CD4-positive, alpha-beta T cell treated with Interleukin-1 beta for 1 hour (primary cell): ENCODE data around the gene SLFN12L.
"Not testable (repeated sequence)": the region's sequence is repeated elsewhere in the genome, so short reads cannot be mapped to it uniquely, and the experiment has no call there.

ENCODE experiments used
- DNase-seq, 2 donors: peaks; one replicate each; pipeline ENCODE4 v3.0.0-alpha.2; 2020 to 2022

Gene SLFN12L

DNA sequence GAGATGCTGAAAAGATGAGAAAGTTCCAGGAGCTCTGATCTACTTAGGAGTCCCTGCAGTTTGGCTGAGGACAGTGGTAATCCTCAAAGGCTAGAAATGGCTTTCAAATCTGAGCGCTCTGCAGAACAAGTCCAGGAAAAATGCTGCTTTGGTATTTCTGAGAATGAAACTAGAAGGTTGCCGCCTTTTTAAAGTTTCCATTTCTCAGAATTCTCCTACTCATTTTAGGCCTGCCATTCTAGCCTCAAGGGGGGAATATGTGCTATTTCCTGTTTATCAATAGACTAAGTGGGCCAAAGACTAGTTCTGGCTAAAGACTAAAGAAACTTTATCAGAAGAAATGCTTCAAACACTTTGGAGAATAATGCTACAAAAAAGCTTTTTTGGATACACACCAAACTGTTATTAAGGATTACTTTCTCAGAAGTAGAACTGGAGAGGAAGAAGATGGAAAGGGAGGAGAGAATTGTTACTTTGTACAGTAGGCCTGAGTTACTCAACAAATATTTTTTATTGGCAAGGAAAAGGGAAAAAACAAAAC, at the start of gene SLFN12L:
TSS of gene SLFN12L (minus strand) at position 78 of the 541 bp plus-strand sequence. CDS start 15,314 bp downstream, outside the sequence.
- DNase-seq = peak in 1 of 2 donors; percentile 62

DNA sequence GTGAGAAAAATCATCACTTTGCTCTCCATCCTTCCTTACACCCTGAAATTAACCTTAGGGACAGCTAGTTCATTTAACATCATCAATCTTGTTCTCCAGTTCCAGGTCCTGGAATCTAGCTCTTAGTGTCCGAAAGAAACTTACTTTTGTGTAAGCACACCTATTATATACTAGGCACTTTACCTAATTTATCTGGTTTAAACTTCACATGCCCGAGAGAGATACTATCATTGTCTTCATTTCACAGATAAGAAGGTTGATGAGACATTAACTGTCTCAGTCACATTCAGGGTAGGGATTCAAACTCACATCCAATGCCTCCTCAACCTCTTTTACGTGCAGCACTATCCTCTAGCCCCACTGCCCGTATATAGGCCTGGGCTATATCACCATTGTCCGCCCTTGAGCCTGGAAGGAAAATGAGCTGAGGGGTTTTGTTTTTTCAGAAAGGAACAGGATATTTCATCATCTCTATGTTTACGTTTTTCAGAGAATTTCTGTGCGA, 49.1 kb upstream of the SLFN12L start:
- no peak for DNase-seq

DNA sequence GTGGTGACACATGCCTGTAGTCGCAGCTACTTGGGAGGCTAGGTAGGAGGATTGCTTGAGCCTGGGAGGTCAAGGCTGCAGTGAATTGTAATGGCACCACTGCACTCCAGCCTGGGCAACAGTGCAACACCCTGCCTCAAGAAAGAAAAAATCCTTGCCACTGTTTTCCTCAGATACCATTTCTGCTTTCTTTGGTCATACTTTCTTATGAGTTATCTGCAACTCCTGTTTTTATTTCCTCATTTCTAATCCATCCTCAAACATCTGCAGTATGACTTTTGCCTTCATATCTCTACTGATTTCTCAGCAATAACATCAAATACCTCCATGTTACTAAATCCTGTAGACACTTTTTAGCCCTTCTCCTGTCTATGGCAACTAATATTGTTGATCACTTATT, 46.6 kb upstream of the SLFN12L start:
- DNase-seq = no peak

DNA sequence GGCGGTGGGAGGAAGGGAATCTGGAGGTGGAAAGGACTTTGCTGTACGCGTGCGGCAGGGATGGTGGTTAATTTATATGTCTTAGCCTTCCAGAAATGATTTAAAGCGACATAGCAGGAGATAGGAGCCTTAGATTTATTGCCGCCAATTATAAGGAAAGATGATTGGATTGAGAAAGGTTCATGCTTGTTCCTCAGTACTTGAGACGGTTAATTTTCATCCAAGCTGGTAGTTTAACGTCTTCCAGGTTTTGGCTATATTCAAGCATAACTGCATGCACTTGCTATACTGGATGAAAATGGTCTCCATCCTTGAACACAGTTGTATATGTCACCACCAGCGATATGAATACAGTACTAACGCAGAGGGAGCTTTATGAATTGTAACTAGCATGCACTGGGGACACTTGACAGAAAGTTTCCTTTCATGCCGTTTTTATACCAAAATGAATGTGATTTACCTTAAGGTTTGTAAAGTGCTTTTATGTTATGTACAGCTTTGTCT, 41.5 kb upstream of the SLFN12L start:
- no peak for DNase-seq

DNA sequence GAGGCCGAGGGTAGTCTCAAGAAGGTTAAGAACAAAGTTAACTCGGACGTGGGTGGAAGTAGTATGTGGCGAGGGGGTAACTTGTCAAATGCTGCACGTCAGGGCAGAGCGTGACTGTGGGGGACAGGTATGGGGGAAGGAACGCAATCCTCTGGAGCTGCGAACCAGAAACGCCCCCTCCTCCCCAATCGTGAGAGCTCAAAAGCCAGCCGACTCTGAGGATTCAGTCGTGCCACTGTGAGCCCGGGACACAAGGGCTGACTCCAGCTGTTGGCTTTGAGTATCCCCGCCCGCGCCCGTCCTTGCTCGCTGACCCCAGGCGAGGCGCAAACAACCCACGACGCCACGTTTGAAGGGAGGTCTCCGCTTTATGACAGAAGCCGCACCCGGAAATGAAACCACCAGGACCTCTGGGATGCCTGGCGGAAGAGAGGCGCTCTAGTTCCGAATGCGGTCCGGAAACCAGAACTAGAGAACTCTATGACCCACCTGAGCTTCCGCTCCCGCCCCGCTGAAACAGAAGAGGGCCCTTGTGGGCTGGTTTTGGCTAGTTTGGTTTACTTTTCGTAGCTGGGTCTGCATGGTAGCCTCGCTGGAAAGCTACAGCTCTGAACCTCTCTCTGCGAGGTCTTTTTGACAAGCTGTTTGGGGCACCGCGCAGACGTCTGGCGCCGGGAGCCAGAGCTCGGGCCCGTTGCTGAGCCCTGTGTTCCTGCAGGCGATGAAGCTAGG, 40.9 kb upstream of the SLFN12L start, which contains the start of gene PEX12:
TSS of gene PEX12 (minus strand) at position 375 of the 732 bp plus-strand sequence. CDS start 550 bp downstream, outside the sequence.
- DNase-seq = peak; percentile 91 to 92

DNA sequence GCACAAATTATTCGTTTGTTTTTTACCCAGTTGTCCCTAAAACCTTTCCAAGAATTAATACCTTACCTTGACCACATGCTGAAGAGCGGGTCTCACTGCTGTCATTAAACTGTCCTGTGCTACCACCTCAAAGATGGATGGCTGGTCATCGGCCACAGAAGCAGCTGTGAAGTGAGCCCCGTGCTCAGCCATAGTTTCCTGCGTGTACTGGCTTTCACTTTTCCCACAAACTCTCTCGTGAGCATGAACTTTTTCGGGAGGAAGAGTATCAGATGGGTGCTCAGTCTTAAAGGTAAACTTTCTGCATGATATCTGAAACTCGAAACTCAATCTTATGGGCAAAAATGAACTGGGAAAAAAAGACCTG, 40.3 kb upstream of the SLFN12L start:
- no peak for DNase-seq

DNA sequence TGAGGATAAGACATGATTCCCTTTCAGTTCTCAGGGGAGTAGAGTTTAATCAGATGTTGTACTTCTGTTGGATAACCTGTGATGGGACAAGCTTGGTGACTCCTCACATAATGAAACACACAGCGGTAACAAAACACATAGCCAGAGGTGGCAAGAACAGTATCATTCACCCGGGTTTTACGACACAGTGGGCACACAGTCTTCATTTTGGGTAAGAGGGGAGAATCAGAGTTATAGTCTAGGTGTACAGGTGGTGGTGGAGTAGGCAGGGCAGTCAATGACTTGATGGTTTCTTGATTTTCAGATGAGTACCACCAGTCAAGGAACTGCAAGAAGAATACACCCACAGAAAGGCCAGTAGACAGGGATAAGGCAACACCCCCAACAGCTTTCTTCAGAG, 38.3 kb upstream of the SLFN12L start:
- DNase-seq = no peak

DNA sequence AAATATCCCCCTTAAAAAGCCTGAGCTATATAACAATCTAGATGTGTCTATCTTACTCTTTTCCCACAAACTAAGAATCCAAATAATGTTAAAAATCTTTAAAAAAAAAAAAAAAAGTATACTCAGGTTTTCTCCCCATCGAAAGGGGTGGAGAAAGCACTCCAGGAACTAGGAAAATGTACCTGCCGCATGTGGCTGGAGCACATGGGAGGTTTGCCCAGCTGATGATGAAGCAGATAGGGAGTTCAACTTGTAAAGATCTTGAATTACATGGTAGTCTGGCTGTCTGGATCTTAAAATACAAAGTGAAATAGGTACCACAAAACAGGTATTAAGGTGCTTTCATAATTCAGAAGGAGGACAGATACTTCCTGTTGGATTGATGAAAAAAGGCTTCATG, 31.9 kb upstream of the SLFN12L start:
- DNase-seq = no peak

DNA sequence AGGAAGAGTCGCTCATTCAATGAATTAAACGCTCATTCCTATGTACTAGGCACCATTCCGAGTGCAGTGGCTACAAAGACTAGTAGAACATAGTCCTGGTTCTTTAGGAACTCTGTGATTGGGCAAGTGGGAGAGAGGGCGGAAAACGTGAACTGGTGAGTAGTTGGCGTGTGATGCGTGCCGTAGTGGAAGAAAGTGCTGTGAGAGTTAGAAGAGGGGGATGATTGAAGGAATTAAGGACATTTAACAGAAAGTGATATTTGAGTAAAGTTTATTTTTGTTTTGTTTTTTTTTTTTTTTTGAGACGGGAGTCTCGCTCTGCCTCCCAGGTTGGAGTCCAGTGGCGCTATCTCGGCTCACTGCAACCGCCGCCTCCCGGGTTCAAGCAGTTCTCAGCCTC, 31.1 kb upstream of the SLFN12L start:
- peak; percentile 10 to 36 for DNase-seq

DNA sequence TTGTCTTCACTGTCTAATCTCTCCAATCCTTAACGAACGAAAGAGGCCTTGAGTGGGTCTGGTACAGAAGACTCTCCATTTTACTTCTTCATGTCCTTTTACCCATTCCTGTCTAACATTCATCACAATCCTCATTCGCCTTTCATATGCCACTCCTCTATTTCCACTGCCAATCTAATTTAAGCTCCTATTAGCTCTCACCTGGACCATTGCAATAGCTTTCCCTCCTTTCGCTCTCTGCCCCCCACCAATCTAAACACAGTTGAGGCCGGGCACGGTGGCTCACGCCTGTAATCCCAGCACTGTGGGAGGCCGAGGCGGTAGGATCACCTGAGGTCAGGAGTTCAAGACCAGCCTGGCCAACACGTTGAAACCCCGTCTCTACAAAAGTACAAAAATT, 29.5 kb upstream of the SLFN12L start:
- DNase-seq = no peak

DNA sequence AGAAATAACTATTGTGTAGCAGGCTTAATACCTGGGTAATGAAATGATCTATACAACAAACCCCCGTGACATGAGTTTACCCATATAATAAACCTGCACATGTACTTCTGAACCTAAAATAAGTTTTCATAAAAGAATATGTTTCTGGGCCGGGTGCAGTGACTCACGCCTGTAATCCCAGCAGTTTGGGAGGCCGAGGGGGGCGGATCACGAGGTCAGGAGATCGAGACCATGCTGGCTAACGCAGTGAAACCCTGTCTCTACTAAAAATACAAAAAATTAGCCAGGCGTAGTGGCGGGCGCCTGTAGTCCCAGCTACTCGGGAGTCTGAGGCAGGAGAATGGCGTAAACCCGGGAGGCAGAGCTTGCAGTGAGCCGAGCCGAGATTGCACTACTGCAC, 25.7 kb upstream of the SLFN12L start:
- DNase-seq = not testable (repeated sequence)

DNA sequence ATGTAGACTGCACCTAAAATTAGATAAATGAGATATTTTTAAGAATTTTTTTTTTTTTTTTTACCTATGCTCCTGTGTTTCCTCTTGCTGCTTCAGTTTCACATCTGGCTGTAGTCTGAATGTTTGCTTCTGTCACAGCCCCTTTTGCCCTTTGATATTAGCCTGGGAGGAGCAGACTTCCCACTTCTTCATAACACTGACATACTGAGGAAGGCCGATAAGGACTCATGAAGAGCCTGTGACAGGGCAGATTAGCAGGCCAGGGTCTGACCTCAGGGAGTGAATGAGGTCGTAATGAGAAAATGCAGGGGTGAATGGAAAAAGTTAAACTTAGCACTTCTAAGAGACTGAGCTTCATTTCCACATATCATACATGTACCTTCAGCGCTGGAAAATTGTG, 23.2 kb upstream of the SLFN12L start, which contains the start of gene SLFN14:
TSS of gene SLFN14 (minus strand) at position 117 of the 400 bp plus-strand sequence. CDS start 2,757 bp downstream, outside the sequence.
- DNase-seq = no peak

DNA sequence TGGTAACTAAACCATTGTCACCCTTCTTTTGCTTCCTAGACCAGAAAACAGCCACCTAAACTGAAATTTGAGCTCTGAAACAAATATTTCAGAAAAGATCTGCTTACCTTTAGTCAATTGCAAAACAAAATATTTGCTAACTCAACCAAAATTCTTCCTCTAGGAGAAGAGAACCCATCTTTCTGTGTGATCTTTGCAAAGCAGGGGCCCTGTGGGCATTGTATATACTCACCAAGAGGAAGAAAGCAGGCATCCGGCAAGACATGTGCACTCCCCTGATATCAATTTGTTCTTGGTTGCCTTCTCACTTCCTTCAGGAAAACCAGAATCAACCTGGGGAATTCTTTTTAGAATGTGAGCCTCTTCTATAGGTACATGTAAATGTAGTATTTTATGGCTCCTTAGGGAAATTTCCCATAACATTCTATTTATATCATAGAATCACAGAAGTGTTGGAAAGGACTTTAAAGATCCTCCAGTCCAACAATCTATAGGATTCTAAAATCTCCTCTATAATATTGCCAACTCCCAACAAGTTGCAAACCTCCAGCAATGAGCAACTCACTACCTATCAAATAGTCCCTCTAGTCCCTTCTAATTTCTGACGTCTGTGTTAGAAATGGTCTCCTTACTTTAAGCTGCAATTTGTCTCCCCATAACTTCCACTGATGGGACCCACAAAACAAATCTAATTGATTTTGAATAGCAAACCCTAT, 22.2 kb upstream of the SLFN12L start:
- no peak for DNase-seq

DNA sequence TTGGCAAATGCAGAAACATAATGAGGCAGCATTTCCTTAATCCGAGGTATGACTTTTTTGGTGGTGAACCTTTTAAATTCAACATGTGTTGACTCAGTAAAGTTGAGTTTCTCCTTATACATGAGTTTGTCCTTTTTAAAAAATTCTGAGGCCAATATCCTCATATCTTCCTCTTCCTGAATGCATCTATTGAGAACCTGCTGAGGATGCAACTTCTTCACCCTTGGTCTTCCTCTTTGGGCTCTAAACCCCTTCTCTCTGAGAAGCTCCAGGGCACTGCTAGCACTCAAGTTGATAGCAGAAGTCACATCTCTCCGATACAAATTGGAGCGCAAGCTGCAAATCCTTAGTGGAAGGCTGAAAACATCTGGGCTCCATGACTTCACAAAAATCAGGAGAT, 19.9 kb upstream of the SLFN12L start:
- DNase-seq = no peak

DNA sequence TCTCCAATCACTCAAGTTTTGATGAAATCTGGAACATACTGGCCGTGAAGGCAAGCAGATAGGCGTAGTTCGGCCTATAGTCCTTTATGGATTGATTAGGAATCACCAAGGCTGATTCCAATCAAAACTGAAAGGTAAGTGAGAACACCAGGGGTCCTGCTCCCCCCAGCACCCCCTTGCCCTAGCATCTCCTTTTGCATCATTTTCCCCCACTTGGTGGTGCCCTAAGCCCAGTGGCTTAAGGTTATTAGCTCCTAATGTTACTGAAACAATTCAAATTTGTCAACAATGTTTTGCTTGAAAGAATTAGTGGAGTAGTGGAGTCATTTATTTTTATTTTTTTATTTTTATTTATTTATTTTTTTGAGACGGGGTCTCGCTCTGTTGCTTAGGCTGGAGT, 18.2 kb upstream of the SLFN12L start:
- no peak for DNase-seq

DNA sequence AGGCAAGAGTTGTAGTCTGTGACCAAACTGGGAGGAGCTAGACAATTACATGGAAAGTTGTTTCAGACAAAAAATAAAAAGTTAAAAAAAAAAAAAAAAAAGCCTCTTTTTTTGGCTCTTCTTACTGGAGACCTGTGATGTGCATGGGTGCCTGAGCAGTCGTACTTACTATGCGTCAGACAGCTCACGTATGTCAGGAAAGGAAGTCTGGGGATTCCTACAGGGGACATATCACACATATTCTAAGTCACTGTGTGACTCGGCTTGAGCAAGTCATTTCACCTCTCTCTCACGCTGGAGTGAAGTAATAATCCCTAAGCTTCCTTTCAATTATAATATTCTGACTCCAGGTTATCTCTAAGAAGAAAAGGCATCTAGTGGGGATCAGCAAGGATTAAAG, 17.2 kb upstream of the SLFN12L start:
- DNase-seq = no peak

DNA sequence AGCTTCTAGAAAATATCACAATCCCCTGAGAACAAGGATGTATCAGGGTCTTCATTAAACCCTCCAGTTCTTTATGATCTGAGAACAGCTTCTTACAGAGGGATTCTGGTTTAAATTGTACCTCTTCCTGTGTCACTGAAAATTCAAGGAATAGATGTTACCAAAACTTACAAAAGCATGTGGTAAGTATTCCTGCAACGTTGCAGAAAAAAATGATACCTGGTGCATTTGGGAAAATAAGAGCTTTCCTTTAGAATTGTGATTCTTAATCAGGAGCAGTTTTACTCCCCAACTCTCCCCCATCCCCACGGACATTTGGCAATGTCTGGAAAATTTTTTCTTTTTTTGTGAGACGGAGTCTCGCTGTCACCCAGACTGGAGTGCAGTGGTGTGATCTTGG, 15.8 kb upstream of the SLFN12L start:
- DNase-seq = no peak

DNA sequence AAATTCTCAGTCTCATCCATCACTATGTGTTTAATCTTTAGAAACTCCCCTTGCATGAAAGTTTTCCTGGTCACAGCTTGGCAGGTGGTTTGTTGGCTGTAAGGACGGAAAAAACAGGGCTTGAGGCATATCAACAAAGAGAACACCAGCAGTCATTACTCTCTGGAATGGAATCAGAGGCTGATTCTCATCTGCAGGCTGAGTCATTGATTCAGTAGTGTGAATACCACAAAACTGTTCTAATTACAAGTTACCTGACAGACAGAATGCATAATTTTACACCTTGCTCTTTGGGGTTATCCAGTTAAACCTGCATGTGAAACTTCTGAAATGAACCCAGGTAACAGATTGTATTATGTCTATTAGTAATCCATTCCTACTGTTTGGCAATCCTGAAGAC, 11.5 kb upstream of the SLFN12L start:
- DNase-seq = no peak

DNA sequence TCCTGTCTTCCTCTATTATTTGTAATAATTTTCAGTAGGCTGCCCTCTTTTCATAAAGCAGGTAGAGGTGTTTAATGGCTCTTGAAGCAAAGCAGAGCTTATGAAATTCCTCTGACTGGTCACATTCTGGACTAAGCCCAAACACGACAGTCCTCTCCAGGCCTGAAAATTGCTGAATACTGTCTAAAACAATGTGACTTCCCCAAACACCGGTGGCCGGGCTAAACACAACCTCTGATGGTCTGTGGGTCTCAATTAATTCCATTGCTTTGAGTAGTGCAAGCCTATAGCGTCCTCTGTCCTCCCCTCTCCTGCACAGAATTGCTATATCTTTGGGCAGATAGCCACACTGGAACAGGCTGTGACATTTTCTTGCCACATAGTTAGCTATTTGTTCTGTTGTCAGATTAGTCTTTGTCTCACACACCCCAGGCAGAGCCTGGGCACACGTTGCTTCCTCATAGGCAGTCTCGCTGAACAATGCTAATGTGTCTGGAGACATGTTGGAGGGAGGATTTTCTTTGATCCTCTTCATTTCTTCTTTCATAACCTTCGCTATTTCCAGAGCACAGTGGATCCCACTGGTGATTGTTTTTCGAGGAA, 10.8 kb upstream of the SLFN12L start:
- no peak for DNase-seq

DNA sequence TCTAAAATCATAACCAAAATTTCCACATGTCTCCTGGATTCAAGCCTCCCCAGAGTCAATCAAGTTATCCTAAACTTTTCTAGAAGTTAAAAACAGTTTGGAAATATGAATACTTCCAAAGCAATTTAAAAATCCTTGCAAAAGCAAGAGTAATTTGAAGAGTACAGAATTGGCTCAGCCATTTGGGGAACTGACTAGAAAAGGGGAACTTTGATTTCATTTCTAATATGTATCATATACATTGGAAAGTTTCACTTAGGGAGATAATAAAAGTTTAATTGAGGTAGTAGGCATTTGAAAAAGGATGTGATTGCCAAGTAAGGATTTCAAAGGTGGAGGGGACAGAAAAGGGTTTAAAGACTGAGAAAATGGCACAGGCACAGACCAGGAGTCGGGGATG, 9.0 kb upstream of the SLFN12L start:
- no peak for DNase-seq

DNA sequence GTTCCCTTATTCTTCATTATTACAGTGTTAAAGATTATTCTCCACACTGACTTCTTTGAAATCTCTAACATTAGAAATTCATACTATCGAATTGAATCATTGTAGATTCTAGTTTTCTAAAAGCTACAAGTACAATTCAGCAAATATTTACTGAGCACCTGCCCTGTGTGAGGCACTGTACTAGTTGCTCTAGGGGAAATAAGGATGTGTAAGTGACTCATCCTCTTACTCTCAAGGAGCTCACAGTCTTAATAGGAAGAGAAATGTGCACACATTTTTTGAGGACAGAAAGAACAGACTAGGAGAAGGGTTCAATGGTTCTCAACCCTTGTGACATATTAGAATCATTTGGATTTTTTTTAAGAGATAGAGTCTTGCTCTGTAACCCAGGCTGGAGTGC, 7.7 kb upstream of the SLFN12L start:
- no peak for DNase-seq

DNA sequence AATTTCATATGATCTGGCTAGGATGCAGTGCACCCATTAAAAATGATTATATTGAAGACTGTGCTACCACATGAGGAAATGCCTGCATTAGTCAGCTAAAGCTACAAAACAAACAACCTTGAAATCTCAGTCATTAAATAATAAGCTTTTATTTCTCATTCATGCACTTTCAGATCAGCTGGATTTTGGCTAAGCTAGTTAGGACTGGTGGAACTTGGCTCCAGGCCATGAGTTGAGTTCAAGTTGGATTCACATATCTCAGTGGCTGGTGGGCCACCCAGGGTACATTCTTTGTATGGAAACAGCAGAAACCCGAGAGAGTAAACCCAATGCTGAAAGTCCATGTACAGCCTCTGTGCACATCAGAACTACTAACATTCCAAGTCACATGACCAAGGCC, 6.4 kb upstream of the SLFN12L start:
- no peak for DNase-seq

DNA sequence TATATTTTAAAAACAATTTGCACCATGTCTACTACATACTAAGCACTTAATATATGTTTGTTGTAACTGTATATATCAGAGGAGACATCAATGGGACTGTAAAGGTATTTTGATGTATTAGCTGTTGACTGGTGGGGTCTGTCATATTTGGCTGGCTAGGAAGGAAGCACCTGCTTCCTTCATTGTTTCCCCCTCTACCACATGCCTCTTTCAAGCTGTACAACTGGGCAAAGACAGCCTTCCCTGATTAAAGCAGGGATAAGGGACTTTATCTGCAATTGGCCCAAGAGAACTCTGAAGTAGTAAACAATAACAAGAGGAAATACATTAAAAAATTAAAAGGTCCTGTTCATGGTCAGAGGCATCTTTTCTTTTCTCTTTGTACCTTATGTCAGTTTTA, 5.5 kb upstream of the SLFN12L start:
- no peak for DNase-seq
